Neural progenitor cell (in vitro differentiated cells): Measurements from ENCODE around the gene GSE1. TPM values are rescaled to one million over a fixed set of nuclear protein-coding genes. Genes with fewer than 3 reads are reported as not detected.

Experiments used
- DNase-seq: peaks from one replicate; pipeline ENCODE4 v3.0.0-alpha.2; 2016; ENCODE audit warnings: low spot score
- H2AFZ ChIP-seq: fragments of 200-600 bp; sonication (generic); replicated peaks from 2 replicates; pipeline ENCODE4 v1.6.1; 2016; ENCODE audit warnings: antibody characterized with exemption
- H3F3A ChIP-seq: fragments of 200-600 bp; sonication (generic); 2 replicates; pipeline ENCODE4 v1.6.1; 2016; ENCODE audit warnings: antibody characterized with exemption, low read depth
- H3K27ac ChIP-seq: fragments of 200-600 bp; sonication (generic); 2 replicates; pipeline ENCODE4 v1.5.1; 2016; ENCODE audit warnings: mild to moderate bottlenecking
- H3K27me3 ChIP-seq: fragments of 200-600 bp; sonication (generic); 2 replicates; pipeline ENCODE4 v1.6.1; 2016; ENCODE audit warnings: mild to moderate bottlenecking, moderate library complexity
- H3K36me3 ChIP-seq: fragments of 200-600 bp; sonication (generic); 2 replicates; pipeline ENCODE4 v1.5.1; 2016
- H3K4me1 ChIP-seq: fragments of 200-600 bp; sonication (generic); 2 replicates; pipeline ENCODE4 v1.6.1; 2016; ENCODE audit warnings: mixed run types
- H3K4me2 ChIP-seq: fragments of 200-600 bp; sonication (generic); 2 replicates; pipeline ENCODE4 v1.6.1; 2016
- H3K4me3 ChIP-seq: fragments of 200-600 bp; sonication (generic); 2 replicates; pipeline ENCODE4 v1.5.1; 2016
- H3K79me2 ChIP-seq: fragments of 200-600 bp; sonication (generic); 2 replicates; pipeline ENCODE4 v1.6.1; 2016; ENCODE audit warnings: low read depth
- H3K9ac ChIP-seq: fragments of 200-600 bp; sonication (generic); 2 replicates; pipeline ENCODE4 v1.6.1; 2016
- H3K9me3 ChIP-seq: fragments of 200-600 bp; sonication (generic); 2 replicates; pipeline ENCODE4 v1.5.1; 2016; ENCODE audit warnings: low read depth
- H4K20me1 ChIP-seq: fragments of 200-600 bp; sonication (generic); 2 replicates; pipeline ENCODE4 v1.6.1; 2016; ENCODE audit warnings: low read depth
- H3K27ac Mint-ChIP-seq: 3 replicates; pipeline ENCODE4 v1.8.0; 2021; ENCODE audit warnings: mixed read lengths
- H3K27me3 Mint-ChIP-seq: 2 replicates; pipeline ENCODE4 v1.8.0; 2022; ENCODE audit warnings: low read depth, mild to moderate bottlenecking, inconsistent platforms, moderate library complexity, mixed read lengths; ENCODE audit not compliant: insufficient read depth
- H3K36me3 Mint-ChIP-seq: 3 replicates; pipeline ENCODE4 v1.8.0; 2021; ENCODE audit warnings: mixed read lengths
- H3K4me1 Mint-ChIP-seq: 3 replicates; pipeline ENCODE4 v1.8.0; 2021; ENCODE audit warnings: mixed read lengths
- H3K4me3 Mint-ChIP-seq: 3 replicates; pipeline ENCODE4 v1.8.0; 2021; ENCODE audit warnings: mild to moderate bottlenecking, moderate library complexity, mixed read lengths
- H3K9me3 Mint-ChIP-seq: 3 replicates; pipeline ENCODE4 v1.8.0; 2020; ENCODE audit warnings: mixed read lengths
- CTCF ChIP-seq: fragments of 200-600 bp; sonication (generic); IDR thresholded peaks from 2 replicates; pipeline ENCODE4 v1.5.1; 2017; ENCODE audit warnings: antibody characterized with exemption, mild to moderate bottlenecking
- EZH2 ChIP-seq: fragments of 200-600 bp; sonication (generic); IDR thresholded peaks from 2 replicates; pipeline ENCODE4 v1.6.1; 2017; ENCODE audit warnings: antibody characterized with exemption, mild to moderate bottlenecking, moderate library complexity
- EZH2phosphoT487 ChIP-seq: fragments of 200-600 bp; sonication (generic); IDR thresholded peaks from 2 replicates; pipeline ENCODE4 v1.6.1; 2017; ENCODE audit warnings: antibody characterized with exemption
- total RNA-seq: library from RNA; depleted of rRNA; stranded (reverse); fragments of >200 nt; gene quantifications from 2 replicates; pipeline ENCODE4 v1.2.3, GENCODE V29; 2015; ENCODE audit warnings: low replicate concordance

Gene GSE1
- total RNA-seq, 1 donor from 2014 or later = 7.7 TPM

- Histone ChIP-seq H4K20me1 (peaks cover 9% of the 10 kb centered on the region), H3K36me3 (no peaks in the 10 kb centered on the region), H3K9ac (no peak overlapping the region), H3K27me3 (no peaks in the 10 kb centered on the region), H3F3A (peaks cover 13% of the 10 kb centered on the region), H3K9me3 (no peaks in the 10 kb centered on the region), H3K4me1 (no peaks in the 10 kb centered on the region), H3K79me2 (no peaks in the 10 kb centered on the region), H3K4me3 (no peak overlapping the region), H3K27ac (no peak overlapping the region), H2AFZ (no peak overlapping the region), H3K4me2 (no peak overlapping the region)
- H3K27ac Mint-ChIP-seq = no peak overlapping the region
- no peak overlapping the region for H3K4me3 Mint-ChIP-seq
- no peak for TF ChIP-seq EZH2phosphoT487
- TF ChIP-seq CTCF = no peak
- no peak for TF ChIP-seq EZH2
- H3K27me3 Mint-ChIP-seq = peaks cover 2% of the 10 kb centered on the region
- H3K9me3 Mint-ChIP-seq = no peaks in the 10 kb centered on the region
- H3K36me3 Mint-ChIP-seq = peaks cover 27% of the 10 kb centered on the region
- no peaks in the 10 kb centered on the region for H3K4me1 Mint-ChIP-seq
- DNase-seq = no peak
Measured at GRCh38 chr16:85674828-85675227, 61.7 kb downstream of the GSE1 start.

GRCh38 chr16:85675251-85675874 lies 62.2 kb downstream of the GSE1 start:
- Mint-ChIP-seq H3K4me3 (no peak overlapping the region), H3K9me3 (no peaks in the 10 kb centered on the region), H3K27ac (no peak overlapping the region), H3K27me3 (peaks cover 3% of the 10 kb centered on the region), H3K4me1 (no peaks in the 10 kb centered on the region), H3K36me3 (peaks cover 25% of the 10 kb centered on the region)
- Histone ChIP-seq H3K4me3 (no peak overlapping the region), H3K4me1 (no peaks in the 10 kb centered on the region), H2AFZ (no peak overlapping the region), H3K27ac (no peak overlapping the region), H3K79me2 (no peaks in the 10 kb centered on the region), H3K9me3 (no peaks in the 10 kb centered on the region), H3K9ac (no peak overlapping the region), H4K20me1 (peaks cover 9% of the 10 kb centered on the region), H3K27me3 (no peaks in the 10 kb centered on the region), H3K4me2 (no peak overlapping the region), H3K36me3 (no peaks in the 10 kb centered on the region), H3F3A (peaks cover 13% of the 10 kb centered on the region)
- no peak for DNase-seq
- TF ChIP-seq EZH2 (no peak), EZH2phosphoT487 (no peak), CTCF (peak; percentile 55)

GRCh38 chr16:85676466-85676865 lies 63.3 kb downstream of the GSE1 start:
- H3K27me3 Mint-ChIP-seq = peaks cover 2% of the 10 kb centered on the region
- no peaks in the 10 kb centered on the region for H3K4me1 Mint-ChIP-seq
- Histone ChIP-seq H3K4me1 (no peaks in the 10 kb centered on the region), H3K9me3 (no peaks in the 10 kb centered on the region), H4K20me1 (peaks cover 9% of the 10 kb centered on the region), H3K79me2 (no peaks in the 10 kb centered on the region), H3K9ac (peak overlapping the region; percentile 12), H3K4me2 (no peak overlapping the region), H3K36me3 (no peaks in the 10 kb centered on the region), H3K27ac (peak overlapping the region; percentile 10), H2AFZ (no peak overlapping the region), H3K27me3 (no peaks in the 10 kb centered on the region), H3F3A (peaks cover 10% of the 10 kb centered on the region), H3K4me3 (no peak overlapping the region)
- no peak overlapping the region for H3K27ac Mint-ChIP-seq
- no peaks in the 10 kb centered on the region for H3K9me3 Mint-ChIP-seq
- no peak for DNase-seq
- no peak overlapping the region for H3K4me3 Mint-ChIP-seq
- TF ChIP-seq EZH2 = no peak
- peaks cover 22% of the 10 kb centered on the region for H3K36me3 Mint-ChIP-seq

GRCh38 chr16:85677383-85677967 lies 64.4 kb downstream of the GSE1 start:
- Histone ChIP-seq H3K79me2 (no peaks in the 10 kb centered on the region), H3K4me1 (no peaks in the 10 kb centered on the region), H3K36me3 (no peaks in the 10 kb centered on the region), H3K9me3 (no peaks in the 10 kb centered on the region), H3K9ac (no peak overlapping the region), H3K27ac (no peak overlapping the region), H3K27me3 (no peaks in the 10 kb centered on the region), H3K4me2 (no peak overlapping the region), H4K20me1 (peaks cover 9% of the 10 kb centered on the region), H3F3A (peaks cover 10% of the 10 kb centered on the region), H2AFZ (no peak overlapping the region), H3K4me3 (no peak overlapping the region)
- Mint-ChIP-seq H3K27ac (peak overlapping the region; percentile 16), H3K9me3 (no peaks in the 10 kb centered on the region), H3K4me3 (no peak overlapping the region), H3K27me3 (peaks cover 2% of the 10 kb centered on the region), H3K4me1 (no peaks in the 10 kb centered on the region), H3K36me3 (peaks cover 19% of the 10 kb centered on the region)
- no peak for TF ChIP-seq EZH2phosphoT487
- TF ChIP-seq EZH2 = no peak
- DNase-seq = no peak
